H1 (cell line): ENCODE results near the gene PGBD5.

Experiments
- ASH2L ChIP-seq: fragments of 200-600, 300-600 bp; sonication (generic); IDR thresholded peaks from one replicate; pipeline ENCODE4 v1.7.1; 2017; ENCODE audit warnings: low read length
- CBX8 ChIP-seq: fragments of 300-800, 300-1000 bp; sonication (generic); IDR thresholded peaks from 2 replicates; pipeline ENCODE4 v1.7.1; 2016; ENCODE audit warnings: low read depth, low read length, borderline replicate concordance
- CHD1 ChIP-seq: IDR thresholded peaks from 2 replicates; pipeline ENCODE4 v1.6.1; 2012; ENCODE audit warnings: low read depth, low read length, improper control_type of control experiment
- EP300 ChIP-seq, 2 experiments: IDR thresholded peaks; 1 replicate in 1 of 2; 2 replicates in 1 of 2; pipeline ENCODE4 v1.6.1; 2011 to 2012; ENCODE audit warnings: low read depth in 2 of 2, low read length in 2 of 2, mild to moderate bottlenecking in 2 of 2, borderline replicate concordance in 1 of 2, inconsistent platforms in 1 of 2, moderate library complexity in 1 of 2
- EZH2 ChIP-seq: fragments of 200-600 bp; sonication (generic); IDR thresholded peaks from 2 replicates; pipeline ENCODE4 v1.7.1; 2012; ENCODE audit warnings: low read depth, mild to moderate bottlenecking, moderate library complexity, low read length, inconsistent platforms; ENCODE audit not compliant: severe bottlenecking
- GABPA ChIP-seq: IDR thresholded peaks from 2 replicates; pipeline ENCODE4 v1.6.1; 2011; ENCODE audit warnings: mild to moderate bottlenecking, low read length, moderate library complexity, borderline replicate concordance; ENCODE audit not compliant: insufficient read depth
- KDM1A ChIP-seq: fragments of 200-600, 300-600 bp; sonication (generic); IDR thresholded peaks from 2 replicates; pipeline ENCODE4 v1.7.1; 2016; ENCODE audit warnings: mild to moderate bottlenecking, low read length, borderline replicate concordance
- PHF8 ChIP-seq: fragments of 200-600 bp; sonication (generic); conservative IDR thresholded peaks from 2 replicates; pipeline ENCODE4 v1.7.1; 2012; ENCODE audit warnings: low read depth, mild to moderate bottlenecking, inconsistent platforms, low read length, moderate library complexity
- POLR2A ChIP-seq, 2 experiments: IDR thresholded peaks; 1 replicate in 1 of 2; 2 replicates in 1 of 2; pipeline ENCODE4 v1.6.1; 2011; ENCODE audit warnings: low read depth in 2 of 2, low read length in 2 of 2, mild to moderate bottlenecking in 2 of 2; ENCODE audit errors: control extremely low read depth in 1 of 2
- RXRA ChIP-seq: IDR thresholded peaks from 2 replicates; pipeline ENCODE4 v1.6.1; 2011; ENCODE audit warnings: low read depth, mild to moderate bottlenecking, low read length, moderate library complexity; ENCODE audit not compliant: insufficient read depth
- TCF12 ChIP-seq: IDR thresholded peaks from 2 replicates; pipeline ENCODE4 v1.6.1; 2011; ENCODE audit warnings: low read depth, mild to moderate bottlenecking, low read length
- TF ChIP-seq, protein P1 (sequence below), 3 experiments: IDR thresholded peaks; 1 replicate in 2 of 3; 2 replicates in 1 of 3; pipeline versions ENCODE4 v1.5.1 to v1.6.1; 2011; ENCODE audit warnings: low read length in 3 of 3, mild to moderate bottlenecking in 3 of 3, inconsistent platforms in 2 of 3, low read depth in 1 of 3, moderate library complexity in 1 of 3; ENCODE audit not compliant: insufficient read depth in 1 of 3; ENCODE audit errors: control extremely low read depth in 1 of 3

GRCh38 chr1:230368871-230369270 lies 57.3 kb downstream of the PGBD5 start:
- TF ChIP-seq CHD1 (no peak), ASH2L (no peak), PHF8 (no peak), EZH2 (no peak), GABPA (no peak), RXRA (no peak), TCF12 (no peak), EP300 (IDR thresholded peaks at IDR 0.05; ENCODE audit: borderline replicate concordance in 1 of 2, low read depth in 2 of 2, low read length in 2 of 2) (no peak), KDM1A (no peak), POLR2A (IDR thresholded peaks at IDR 0.05; ENCODE audit: control extremely low read depth in 1 of 2, low read depth in 2 of 2, low read length in 2 of 2) (no peak), CBX8 (no peak)
- TF ChIP-seq, protein P1, sequence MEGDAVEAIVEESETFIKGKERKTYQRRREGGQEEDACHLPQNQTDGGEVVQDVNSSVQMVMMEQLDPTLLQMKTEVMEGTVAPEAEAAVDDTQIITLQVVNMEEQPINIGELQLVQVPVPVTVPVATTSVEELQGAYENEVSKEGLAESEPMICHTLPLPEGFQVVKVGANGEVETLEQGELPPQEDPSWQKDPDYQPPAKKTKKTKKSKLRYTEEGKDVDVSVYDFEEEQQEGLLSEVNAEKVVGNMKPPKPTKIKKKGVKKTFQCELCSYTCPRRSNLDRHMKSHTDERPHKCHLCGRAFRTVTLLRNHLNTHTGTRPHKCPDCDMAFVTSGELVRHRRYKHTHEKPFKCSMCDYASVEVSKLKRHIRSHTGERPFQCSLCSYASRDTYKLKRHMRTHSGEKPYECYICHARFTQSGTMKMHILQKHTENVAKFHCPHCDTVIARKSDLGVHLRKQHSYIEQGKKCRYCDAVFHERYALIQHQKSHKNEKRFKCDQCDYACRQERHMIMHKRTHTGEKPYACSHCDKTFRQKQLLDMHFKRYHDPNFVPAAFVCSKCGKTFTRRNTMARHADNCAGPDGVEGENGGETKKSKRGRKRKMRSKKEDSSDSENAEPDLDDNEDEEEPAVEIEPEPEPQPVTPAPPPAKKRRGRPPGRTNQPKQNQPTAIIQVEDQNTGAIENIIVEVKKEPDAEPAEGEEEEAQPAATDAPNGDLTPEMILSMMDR (IDR thresholded peaks at IDR 0.05; ENCODE audit: control extremely low read depth in 1 of 3, insufficient read depth in 1 of 3, low read depth in 1 of 3, low read length in 3 of 3) = no peak
